NT2/D1 (cell line): Measurements from ENCODE around the gene RPL32.
"Not testable (repeated sequence)": the region's sequence is repeated elsewhere in the genome, so short reads cannot be mapped to it uniquely, and the experiment has no call there.

ENCODE experiments used
- SUZ12 ChIP-seq: IDR thresholded peaks from 2 replicates; pipeline ENCODE4 v1.6.1; 2011; ENCODE audit not compliant: insufficient read length, insufficient read depth; ENCODE audit errors: extremely low read depth
- YY1 ChIP-seq: IDR thresholded peaks from 2 replicates; pipeline ENCODE4 v1.6.1; 2011; ENCODE audit not compliant: insufficient read length, insufficient read depth
- ZNF274 ChIP-seq: IDR thresholded peaks from 2 replicates; pipeline ENCODE4 v1.6.1; 2011; ENCODE audit warnings: mild to moderate bottlenecking, low read depth, low read length

DNA sequence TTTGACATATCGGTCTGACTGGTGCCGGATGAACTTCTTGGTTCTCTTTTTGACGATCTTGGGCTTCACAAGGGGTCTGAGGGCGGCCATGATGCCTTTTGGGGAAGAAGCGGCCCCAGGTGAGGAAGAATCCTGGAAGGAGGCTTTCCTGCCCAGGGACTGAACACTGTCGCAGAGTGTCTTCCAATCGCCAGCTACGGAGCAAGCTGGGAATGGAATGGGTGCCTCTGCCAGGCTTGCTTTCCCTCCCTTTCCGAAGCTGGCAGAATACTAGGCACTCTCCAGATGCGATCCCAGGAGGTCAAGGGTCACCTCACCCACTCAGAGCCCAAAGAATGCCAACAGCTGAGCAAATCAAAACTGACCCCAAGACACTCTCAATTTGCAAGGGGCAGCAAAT lies 1.2 kb downstream of the RPL32 start:
- not testable (repeated sequence) for TF ChIP-seq ZNF274, YY1, SUZ12
